Testis (tissue), 2 donors: ENCODE measurements around the gene ARSI.

ENCODE experiments used
- POLR2A ChIP-seq: fragments of 450-650 bp; IDR thresholded peaks from one replicate; pipeline ENCODE4 v1.6.1; 2017; ENCODE audit warnings: antibody characterized with exemption, mild to moderate bottlenecking, moderate library complexity
- TF ChIP-seq, protein P1 (sequence below), 3 experiments: fragments of 450-650 bp in 2 of 3; fragments of 200-600 bp in 1 of 3; sonication (generic) in 1 of 3; IDR thresholded peaks; one replicate each; pipeline ENCODE4 v1.5.1; 2016 to 2019; ENCODE audit warnings: antibody characterized with exemption in 3 of 3, mild to moderate bottlenecking in 2 of 3, moderate library complexity in 1 of 3

GRCh38 chr5:150320044-150320613 lies 17.4 kb upstream of the ARSI start:
- no peak for TF ChIP-seq POLR2A
- TF ChIP-seq, protein P1, sequence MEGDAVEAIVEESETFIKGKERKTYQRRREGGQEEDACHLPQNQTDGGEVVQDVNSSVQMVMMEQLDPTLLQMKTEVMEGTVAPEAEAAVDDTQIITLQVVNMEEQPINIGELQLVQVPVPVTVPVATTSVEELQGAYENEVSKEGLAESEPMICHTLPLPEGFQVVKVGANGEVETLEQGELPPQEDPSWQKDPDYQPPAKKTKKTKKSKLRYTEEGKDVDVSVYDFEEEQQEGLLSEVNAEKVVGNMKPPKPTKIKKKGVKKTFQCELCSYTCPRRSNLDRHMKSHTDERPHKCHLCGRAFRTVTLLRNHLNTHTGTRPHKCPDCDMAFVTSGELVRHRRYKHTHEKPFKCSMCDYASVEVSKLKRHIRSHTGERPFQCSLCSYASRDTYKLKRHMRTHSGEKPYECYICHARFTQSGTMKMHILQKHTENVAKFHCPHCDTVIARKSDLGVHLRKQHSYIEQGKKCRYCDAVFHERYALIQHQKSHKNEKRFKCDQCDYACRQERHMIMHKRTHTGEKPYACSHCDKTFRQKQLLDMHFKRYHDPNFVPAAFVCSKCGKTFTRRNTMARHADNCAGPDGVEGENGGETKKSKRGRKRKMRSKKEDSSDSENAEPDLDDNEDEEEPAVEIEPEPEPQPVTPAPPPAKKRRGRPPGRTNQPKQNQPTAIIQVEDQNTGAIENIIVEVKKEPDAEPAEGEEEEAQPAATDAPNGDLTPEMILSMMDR (IDR thresholded peaks at IDR 0.05): no peak
